ENCODE measurements around the gene RPL18.

RPL18 gene

DNA sequence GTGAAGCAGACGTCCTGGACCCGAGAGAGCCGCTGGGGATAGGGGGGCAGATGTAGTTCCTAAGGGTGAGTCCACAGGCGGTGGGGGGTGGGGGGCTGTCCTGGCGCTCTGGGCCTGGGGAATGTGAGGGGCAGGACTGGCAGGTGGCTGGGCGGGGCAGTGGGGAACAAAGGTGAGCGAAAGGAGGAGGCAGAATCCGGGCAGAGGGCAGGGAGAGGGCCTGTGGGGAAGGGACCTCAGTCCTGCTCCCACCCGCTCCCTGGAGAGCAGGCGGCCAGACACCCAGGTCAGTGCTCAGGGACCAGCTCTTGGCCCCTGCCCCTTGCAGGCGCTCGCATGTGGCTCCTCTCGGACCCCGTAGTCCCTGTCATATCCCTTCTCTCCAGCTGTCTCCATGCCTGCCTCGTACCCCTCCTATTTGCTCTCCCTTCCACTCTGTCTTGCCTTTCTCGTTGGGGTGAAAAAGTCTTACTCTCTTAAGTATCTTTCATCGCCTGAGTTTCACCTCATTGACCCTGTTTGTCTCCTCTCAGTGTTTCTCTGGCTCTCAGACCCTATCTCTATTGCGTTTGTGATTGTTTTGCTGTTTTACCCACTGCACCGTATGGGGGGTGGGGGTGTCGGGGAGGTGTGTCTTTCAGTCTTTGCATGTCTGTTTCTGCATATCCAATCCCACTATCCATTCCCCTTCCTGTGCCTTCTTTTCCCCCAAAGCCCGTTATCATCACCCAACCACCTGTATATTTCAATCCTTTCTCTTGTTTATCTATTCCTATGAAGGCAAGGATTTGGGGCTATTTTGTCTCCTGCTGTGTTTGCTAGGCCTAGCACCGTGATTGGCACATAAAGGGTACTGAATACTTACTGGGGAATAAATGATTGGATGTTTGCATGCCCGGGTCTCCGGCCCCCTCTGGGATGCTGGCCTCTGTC is 6.1 kb upstream of the RPL18 start:
- Histone ChIP-seq H3K9ac (ENCODE audit: low read length) (peak overlapping the region; percentile 75), H3K36me3 (ENCODE audit: control insufficient read depth, insufficient read depth, low read length) (no peaks in the 10 kb centered on the region), H3K9me3 (ENCODE audit: control insufficient read depth, low read length) (no peaks in the 10 kb centered on the region), H3K27me3 (ENCODE audit: control insufficient read depth, insufficient read depth, low read length) (no peaks in the 10 kb centered on the region), H3K4me1 (ENCODE audit: control insufficient read depth, insufficient read depth, low read length) (peaks cover 60% of the 10 kb centered on the region), H3K4me3 (ENCODE audit: low read length) (peak overlapping the region; percentile 80)

DNA sequence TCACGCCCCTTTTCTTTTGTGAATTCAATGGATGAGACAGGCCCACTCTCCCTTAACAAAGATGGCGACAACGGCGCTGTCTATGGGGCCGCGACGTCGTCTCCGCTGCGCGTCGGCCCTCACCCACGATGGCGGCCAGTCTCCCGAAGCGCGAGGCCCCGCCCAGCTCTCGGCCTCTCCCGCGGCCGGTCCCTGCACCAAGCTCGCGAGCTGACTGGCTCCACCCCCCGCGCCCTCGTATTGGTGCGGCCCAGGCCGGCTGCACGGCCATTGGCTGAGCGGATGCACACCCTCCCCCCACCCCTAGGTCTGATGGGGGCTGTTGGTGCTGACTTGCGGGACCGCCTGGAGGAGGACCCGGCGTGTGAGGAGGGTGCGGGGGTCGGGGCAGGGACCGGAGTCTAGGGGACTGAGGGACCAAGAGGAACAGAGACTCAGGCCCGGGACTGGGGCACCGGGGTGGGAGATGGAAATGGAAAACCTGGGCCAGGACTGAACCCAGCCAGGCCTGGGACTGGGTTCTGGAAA is 5.2 kb upstream of the RPL18 start:
- Histone ChIP-seq H3K36me3 (ENCODE audit: control insufficient read depth, insufficient read depth, low read length) (no peaks in the 10 kb centered on the region), H3K9ac (ENCODE audit: low read length) (peak overlapping the region; percentile 75), H3K9me3 (ENCODE audit: control insufficient read depth, low read length) (no peaks in the 10 kb centered on the region), H3K27me3 (ENCODE audit: control insufficient read depth, insufficient read depth, low read length) (no peaks in the 10 kb centered on the region), H3K4me1 (ENCODE audit: control insufficient read depth, insufficient read depth, low read length) (peaks cover 56% of the 10 kb centered on the region), H3K4me3 (ENCODE audit: low read length) (peak overlapping the region; percentile 80)

DNA sequence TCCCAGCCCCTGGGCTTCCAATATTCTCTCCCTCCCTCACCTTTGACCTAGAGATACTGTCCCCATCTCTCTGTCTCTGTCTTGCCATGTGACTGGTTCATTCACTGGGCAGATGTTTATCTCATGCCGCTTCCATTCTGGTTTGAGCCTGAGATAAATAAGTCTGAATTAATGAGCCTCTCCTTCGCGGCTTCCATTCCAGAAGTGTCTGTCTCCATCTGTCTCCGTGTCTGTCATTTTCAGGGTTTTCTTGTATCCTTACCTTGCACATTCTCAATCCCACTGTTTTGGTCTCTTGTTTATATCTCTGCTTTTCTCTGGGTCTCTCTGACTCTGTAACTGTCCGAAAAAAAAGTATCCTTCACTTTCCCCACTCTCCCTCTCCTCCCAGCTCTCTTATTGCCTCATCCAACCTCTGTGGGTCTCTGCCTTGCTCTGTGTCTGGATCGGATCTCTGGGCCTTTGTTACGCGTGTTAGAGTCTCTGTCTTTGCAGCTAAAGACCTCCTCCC is 4.6 kb upstream of the RPL18 start:
- H3K9ac ChIP-seq (ENCODE audit: low read length): peak overlapping the region; percentile 38
- peak overlapping the region; percentile 29 for H3K4me3 ChIP-seq (ENCODE audit: low read length)
- peaks cover 50% of the 10 kb centered on the region for H3K4me1 ChIP-seq (ENCODE audit: control insufficient read depth, insufficient read depth, low read length)

DNA sequence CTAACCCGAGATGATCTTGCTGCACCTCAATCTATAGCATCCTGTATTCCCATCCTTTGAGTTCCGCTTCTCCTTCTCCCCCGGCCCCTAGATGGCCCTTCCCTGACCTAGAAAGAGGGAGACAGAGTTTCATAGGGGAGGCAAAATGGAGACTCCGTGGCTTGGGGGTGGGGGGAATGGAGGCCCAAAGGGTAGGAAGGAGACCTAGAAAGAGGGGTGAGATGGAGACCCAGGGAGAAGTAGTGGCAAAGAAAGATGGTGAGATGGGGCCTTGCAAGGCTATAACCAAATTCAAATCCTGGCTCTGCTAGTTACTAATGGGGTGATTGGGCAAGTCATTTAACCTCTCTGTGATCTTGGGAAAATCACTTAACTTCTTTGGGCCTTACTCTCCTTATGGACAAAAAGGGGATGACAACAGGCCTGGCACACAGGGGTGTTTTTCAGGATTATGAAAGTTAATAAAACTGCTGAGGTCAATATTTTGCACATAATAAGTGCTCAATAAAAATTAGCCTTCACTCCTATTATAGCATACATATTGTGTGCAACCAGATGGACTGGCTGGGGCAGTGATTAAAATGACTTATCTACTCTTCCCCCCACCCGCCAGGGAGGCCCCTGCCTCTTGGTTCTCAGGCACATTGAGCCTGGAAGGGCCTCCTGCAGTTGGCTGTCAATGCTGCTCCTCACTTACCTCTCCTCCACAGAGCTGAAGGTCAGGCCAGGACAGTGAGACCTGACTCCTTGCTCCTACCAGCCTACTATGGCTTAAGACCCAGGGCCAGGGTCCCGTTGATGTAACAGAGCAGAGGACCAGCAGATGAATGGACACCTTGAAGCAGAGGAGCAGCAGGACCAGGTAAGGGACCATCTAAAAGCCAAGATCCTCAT is 961 bp upstream of the RPL18 start:
- H3K4me3 ChIP-seq (ENCODE audit: low read length): peak overlapping the region; percentile 52
- no peaks in the 10 kb centered on the region for H3K27me3 ChIP-seq (ENCODE audit: control insufficient read depth, insufficient read depth, low read length)
- peak overlapping the region; percentile 72 for H3K9ac ChIP-seq (ENCODE audit: low read length)
- H3K4me1 ChIP-seq (ENCODE audit: control insufficient read depth, insufficient read depth, low read length): peaks cover 51% of the 10 kb centered on the region
- no peaks in the 10 kb centered on the region for H3K9me3 ChIP-seq (ENCODE audit: control insufficient read depth, low read length)
- H3K36me3 ChIP-seq (ENCODE audit: control insufficient read depth, insufficient read depth, low read length): peaks cover 26% of the 10 kb centered on the region

More for the DNA sequence above, 4.6 kb upstream of the RPL18 start:
- Histone ChIP-seq H3K27me3 (ENCODE audit: control insufficient read depth, insufficient read depth, low read length) (no peaks in the 10 kb centered on the region), H3K9me3 (ENCODE audit: control insufficient read depth, low read length) (no peaks in the 10 kb centered on the region), H3K36me3 (ENCODE audit: control insufficient read depth, insufficient read depth, low read length) (no peaks in the 10 kb centered on the region)

DNA sequence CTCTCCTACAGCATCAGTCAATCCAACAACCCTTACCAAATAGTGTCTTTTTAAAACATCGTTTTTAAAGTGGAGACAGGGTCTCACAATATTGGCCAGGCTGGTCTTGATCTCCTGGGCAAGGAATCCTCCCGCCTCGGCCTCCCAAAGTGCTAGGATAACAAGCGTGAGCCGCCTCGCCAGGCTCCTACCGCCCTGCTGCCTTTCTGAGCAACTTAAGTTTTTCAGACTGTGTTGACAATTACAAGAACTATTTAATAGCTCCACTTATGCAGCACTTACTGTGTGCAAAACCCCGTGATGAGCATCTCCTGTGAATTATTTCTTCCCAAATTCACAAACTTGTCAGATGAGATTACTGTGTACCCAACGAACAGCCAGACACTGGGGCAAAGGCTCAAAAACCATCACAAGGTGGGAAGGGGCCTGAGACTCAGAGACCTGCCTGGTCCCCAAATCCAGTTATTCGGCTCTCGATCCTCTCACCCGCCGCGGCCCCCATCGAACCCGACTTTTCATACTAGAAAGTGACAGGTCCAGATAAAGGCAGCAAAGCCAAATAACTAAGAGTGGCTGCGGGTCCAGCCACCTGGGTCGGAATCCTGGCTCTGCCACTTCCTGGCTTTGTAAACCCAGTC is 581 bp downstream of the RPL18 start:
- H3K9me3 ChIP-seq (ENCODE audit: control insufficient read depth, low read length): no peaks in the 10 kb centered on the region
- H3K36me3 ChIP-seq (ENCODE audit: control insufficient read depth, insufficient read depth, low read length): peaks cover 27% of the 10 kb centered on the region
- peaks cover 39% of the 10 kb centered on the region for H3K4me1 ChIP-seq (ENCODE audit: control insufficient read depth, insufficient read depth, low read length)
- no peaks in the 10 kb centered on the region for H3K27me3 ChIP-seq (ENCODE audit: control insufficient read depth, insufficient read depth, low read length)
- H3K9ac ChIP-seq (ENCODE audit: low read length): peak overlapping the region; percentile 98
- H3K4me3 ChIP-seq (ENCODE audit: low read length): peak overlapping the region; percentile 100

DNA sequence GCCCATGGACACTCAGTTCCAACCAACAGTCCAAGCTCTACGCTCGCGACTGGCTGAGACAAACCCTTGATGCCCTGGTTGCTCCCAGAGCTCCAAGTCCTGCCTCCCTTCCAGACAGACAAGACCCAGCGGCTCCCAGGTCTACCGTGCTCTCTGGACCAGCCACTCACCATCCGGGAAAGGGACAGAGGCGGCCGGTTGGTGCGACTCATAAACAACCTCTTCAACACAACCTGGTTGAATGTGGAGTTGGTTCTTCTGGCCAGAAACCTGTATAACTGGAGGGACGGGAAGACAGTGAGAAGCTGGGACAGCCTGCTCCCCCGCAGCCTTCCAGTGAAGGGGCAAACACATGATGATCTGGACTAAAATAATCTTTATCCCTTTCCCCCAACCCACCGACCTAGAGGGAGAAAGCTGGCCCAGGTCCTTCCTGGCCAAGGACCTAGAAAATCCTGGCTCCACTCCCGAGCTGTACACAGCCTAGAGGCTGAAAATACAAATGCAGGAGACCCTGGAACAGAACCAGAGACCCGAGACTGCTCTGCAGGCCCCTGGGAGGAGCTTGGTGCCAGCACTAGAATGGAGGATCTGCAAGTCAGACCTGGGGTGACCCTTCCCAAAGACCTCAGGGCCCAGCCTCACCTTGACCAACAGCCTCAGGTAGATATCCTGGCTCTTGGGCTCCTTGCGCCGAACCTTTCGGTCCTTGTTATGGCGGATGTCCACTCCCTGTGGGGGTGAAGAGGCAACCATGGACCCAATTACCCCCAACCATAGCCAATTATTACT is 1.6 kb downstream of the RPL18 start:
- H3K4me1 ChIP-seq (ENCODE audit: control insufficient read depth, insufficient read depth, low read length): peaks cover 40% of the 10 kb centered on the region

DNA sequence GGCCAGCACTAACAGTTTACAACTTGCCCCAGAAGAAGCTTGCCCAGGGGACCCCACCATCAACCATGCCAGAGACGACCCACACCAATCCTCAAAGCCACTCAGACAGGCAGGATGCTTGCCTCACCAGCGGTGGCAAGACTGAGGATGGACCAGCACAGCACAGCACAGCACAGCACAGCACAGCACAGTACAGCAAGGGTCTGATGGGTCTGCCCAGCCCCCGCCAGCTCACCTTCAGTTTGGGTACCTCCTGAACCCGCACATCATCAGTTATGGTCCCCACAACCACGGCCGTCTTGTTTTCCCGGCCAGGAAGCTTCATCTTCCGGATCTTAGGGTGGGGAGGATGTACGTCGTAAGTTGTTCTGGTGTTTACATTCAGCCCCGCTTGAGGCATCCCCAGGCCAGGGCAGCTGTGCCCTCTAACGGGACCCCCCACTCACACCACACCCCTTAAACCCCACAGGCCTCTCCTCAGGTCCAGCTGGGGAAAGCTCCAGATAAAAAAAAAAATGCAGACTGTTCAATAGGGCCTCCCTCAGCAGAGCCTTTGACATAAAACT is 2.4 kb downstream of the RPL18 start:
- Histone ChIP-seq H3K9me3 (ENCODE audit: control insufficient read depth, low read length) (no peaks in the 10 kb centered on the region), H3K36me3 (ENCODE audit: control insufficient read depth, insufficient read depth, low read length) (peaks cover 33% of the 10 kb centered on the region), H3K9ac (ENCODE audit: low read length) (peak overlapping the region; percentile 98), H3K4me1 (ENCODE audit: control insufficient read depth, insufficient read depth, low read length) (peaks cover 46% of the 10 kb centered on the region), H3K27me3 (ENCODE audit: control insufficient read depth, insufficient read depth, low read length) (no peaks in the 10 kb centered on the region), H3K4me3 (ENCODE audit: low read length) (no peak overlapping the region)

More for the DNA sequence above, 1.6 kb downstream of the RPL18 start:
- no peaks in the 10 kb centered on the region for H3K27me3 ChIP-seq (ENCODE audit: control insufficient read depth, insufficient read depth, low read length)
- peak overlapping the region; percentile 100 for H3K4me3 ChIP-seq (ENCODE audit: low read length)
- peak overlapping the region; percentile 98 for H3K9ac ChIP-seq (ENCODE audit: low read length)
- H3K36me3 ChIP-seq (ENCODE audit: control insufficient read depth, insufficient read depth, low read length): peaks cover 27% of the 10 kb centered on the region
- H3K9me3 ChIP-seq (ENCODE audit: control insufficient read depth, low read length): no peaks in the 10 kb centered on the region

DNA sequence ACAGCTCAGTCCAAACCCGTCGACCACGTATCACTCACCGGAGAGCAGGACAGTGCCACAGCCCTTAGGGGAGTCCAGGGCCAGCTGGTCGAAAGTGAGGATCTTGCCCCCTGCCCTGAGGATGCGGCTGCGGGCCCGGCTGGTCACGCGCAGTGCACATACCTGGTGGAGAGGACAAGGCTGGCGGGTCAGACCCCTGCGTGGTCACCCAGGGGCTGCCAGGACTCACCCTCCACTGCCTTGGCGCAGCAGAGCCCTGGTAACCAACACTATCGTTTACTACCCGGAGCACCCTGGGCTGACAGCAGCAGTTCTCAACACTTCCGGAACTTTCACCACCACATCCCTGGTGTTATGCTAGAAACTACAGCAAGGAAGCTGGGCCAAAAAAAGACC is 2.9 kb downstream of the RPL18 start:
- Histone ChIP-seq H3K9ac (ENCODE audit: low read length) (peak overlapping the region; percentile 98), H3K9me3 (ENCODE audit: control insufficient read depth, low read length) (no peaks in the 10 kb centered on the region), H3K36me3 (ENCODE audit: control insufficient read depth, insufficient read depth, low read length) (peaks cover 33% of the 10 kb centered on the region), H3K27me3 (ENCODE audit: control insufficient read depth, insufficient read depth, low read length) (no peaks in the 10 kb centered on the region), H3K4me1 (ENCODE audit: control insufficient read depth, insufficient read depth, low read length) (peaks cover 46% of the 10 kb centered on the region), H3K4me3 (ENCODE audit: low read length) (peak overlapping the region; percentile 90)

DNA sequence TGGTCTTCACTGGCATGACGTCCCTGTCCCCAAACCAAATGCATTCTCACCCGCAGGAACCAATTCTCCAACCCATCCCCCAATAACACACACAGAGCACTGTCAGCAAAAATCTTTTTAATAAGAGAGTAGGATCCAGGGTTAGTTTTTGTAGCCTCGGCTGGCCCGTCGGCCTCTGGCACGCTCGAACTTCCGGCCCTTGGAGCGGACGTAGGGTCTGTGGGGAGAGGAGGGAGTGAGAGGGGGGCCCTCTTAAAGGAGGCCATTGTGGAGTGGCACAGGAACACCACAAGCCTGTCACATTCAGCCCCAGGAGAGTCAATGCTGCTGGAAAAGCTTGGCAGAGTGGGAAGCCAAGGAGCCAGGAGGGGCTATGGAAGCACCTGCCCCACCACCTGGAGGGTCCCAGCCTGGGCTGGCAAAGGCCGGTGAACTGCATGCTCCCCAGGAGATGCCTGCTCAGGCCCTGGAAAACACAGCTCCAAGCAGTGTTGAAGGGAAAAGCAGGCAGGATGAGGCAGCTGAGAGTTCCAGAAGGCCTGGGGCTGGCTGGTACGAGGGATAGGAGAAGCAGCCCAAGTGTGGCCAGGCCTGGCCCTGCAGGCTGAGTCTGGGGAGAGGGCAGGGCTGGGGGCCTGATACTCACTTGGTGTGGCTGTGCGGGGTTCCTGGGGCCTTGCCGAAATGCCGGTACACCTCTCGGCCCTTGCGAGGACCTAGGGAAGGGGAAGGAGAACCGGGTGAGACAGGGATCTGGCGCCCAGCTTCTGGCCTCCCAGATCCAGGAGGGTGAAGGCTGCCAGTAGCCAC is 3.5 kb downstream of the RPL18 start:
- Histone ChIP-seq H3K4me1 (ENCODE audit: control insufficient read depth, insufficient read depth, low read length) (peaks cover 46% of the 10 kb centered on the region), H3K4me3 (ENCODE audit: low read length) (peak overlapping the region; percentile 90), H3K9ac (ENCODE audit: low read length) (peak overlapping the region; percentile 98), H3K9me3 (ENCODE audit: control insufficient read depth, low read length) (no peaks in the 10 kb centered on the region), H3K36me3 (ENCODE audit: control insufficient read depth, insufficient read depth, low read length) (peaks cover 33% of the 10 kb centered on the region), H3K27me3 (ENCODE audit: control insufficient read depth, insufficient read depth, low read length) (no peaks in the 10 kb centered on the region)

All from mucosa of stomach (tissue), 1 donor.